Measurements from ENCODE around the gene TECPR2. TPM values are rescaled to one million over a fixed set of nuclear protein-coding genes. Genes with fewer than 3 reads are reported as not detected.
"Not testable (repeated sequence)": the region's sequence is repeated elsewhere in the genome, so short reads cannot be mapped to it uniquely, and the experiment has no call there.

TECPR2 gene
- total and polyA plus RNA-seq, 5 experiments from 2014 or later: 3.3 to 11.8 (median 5.4) TPM

- Mint-ChIP-seq H3K27ac (no peak overlapping the region), H3K36me3 (no peaks in the 10 kb centered on the region), H3K9me3 (peaks cover 0 to 2% (median 0%) of the 10 kb centered on the region in 9 donors), H3K27me3 (peaks cover 0 to 3% (median 2%) of the 10 kb centered on the region in 5 donors), H3K4me3 (peak overlapping the region in 8 of 10 donors; percentile 2 to 92 (median 32)), H3K4me1 (peaks cover 7 to 21% (median 19%) of the 10 kb centered on the region in 4 donors)
- ATAC-seq (no peak), DNase-seq (no peak)
- POLR2A ChIA-PET: interaction anchor here (0.6 to 0.8 kb wide), 2 partner anchors 12 to 281 kb away, joined by 3 read pairs; no protein-coding TSS in a partner anchor
Observed at GRCh38 chr14:102511538-102511937, 148.8 kb downstream of the TECPR2 start.

GRCh38 chr14:102512793-102513300 is 150.1 kb downstream of the TECPR2 start:
- peaks cover 8 to 22% (median 19%) of the 10 kb centered on the region in 4 donors for H3K4me1 Mint-ChIP-seq
- no peak overlapping the region for H3K27ac Mint-ChIP-seq
- ATAC-seq: no peak
- DNase-seq: no peak
- H3K27me3 Mint-ChIP-seq: peaks cover 0 to 3% (median 2%) of the 10 kb centered on the region in 5 donors
- H3K36me3 Mint-ChIP-seq: no peaks in the 10 kb centered on the region
- H3K9me3 Mint-ChIP-seq: peaks cover 0 to 2% (median 0%) of the 10 kb centered on the region in 9 donors
- POLR2A ChIA-PET: interaction anchor here (0.6 kb wide), 1 partner anchor 200 kb away, joined by 3 read pairs; no protein-coding TSS in a partner anchor
- H3K4me3 Mint-ChIP-seq: no peak overlapping the region

- POLR2A ChIA-PET: no interaction called here
Observed at GRCh38 chr14:102513899-102514772, 151.4 kb downstream of the TECPR2 start.

GRCh38 chr14:102514987-102515733 is 152.4 kb downstream of the TECPR2 start:
- no peaks in the 10 kb centered on the region for H3K9me3 Mint-ChIP-seq
- no peaks in the 10 kb centered on the region for H3K36me3 Mint-ChIP-seq
- ATAC-seq (no peak), DNase-seq (no peak)
- peak overlapping the region in 2 of 10 donors; percentile 12 to 26 for H3K4me3 Mint-ChIP-seq
- peaks cover 8 to 21% (median 17%) of the 10 kb centered on the region in 4 donors for H3K4me1 Mint-ChIP-seq
- H3K27ac Mint-ChIP-seq: no peak overlapping the region
- POLR2A ChIA-PET: interaction anchor here (0.7 kb wide), 1 partner anchor 72 kb away, joined by 6 read pairs; no protein-coding TSS in a partner anchor
- H3K27me3 Mint-ChIP-seq: peaks cover 0 to 3% (median 2%) of the 10 kb centered on the region in 5 donors

More at GRCh38 chr14:102513899-102514772, 151.4 kb downstream of the TECPR2 start:
- Mint-ChIP-seq H3K4me3 (no peak overlapping the region), H3K9me3 (no peaks in the 10 kb centered on the region), H3K4me1 (peaks cover 8 to 22% (median 18%) of the 10 kb centered on the region in 4 donors), H3K36me3 (no peaks in the 10 kb centered on the region), H3K27me3 (peaks cover 0 to 3% (median 2%) of the 10 kb centered on the region in 5 donors), H3K27ac (no peak overlapping the region)
- ATAC-seq (no peak), DNase-seq (no peak)

GRCh38 chr14:102516531-102517391 is 154.0 kb downstream of the TECPR2 start:
- H3K36me3 Mint-ChIP-seq: no peaks in the 10 kb centered on the region
- H3K9me3 Mint-ChIP-seq: no peaks in the 10 kb centered on the region
- H3K4me1 Mint-ChIP-seq: peaks cover 4 to 6% (median 5%) of the 10 kb centered on the region in 4 donors
- H3K27ac Mint-ChIP-seq: peak overlapping the region in 5 of 10 donors; percentile 47 to 82 (median 77)
- peak overlapping the region; percentile 74 to 88 (median 83) for H3K4me3 Mint-ChIP-seq
- ATAC-seq (peak; percentile 86 to 91), DNase-seq (peak; percentile 33 to 72 (median 66))
- POLR2A ChIA-PET: interaction anchor here (0.8 kb wide), 1 partner anchor 197 kb away, joined by 3 read pairs; the partner anchor contains the start of gene ZNF839
- H3K27me3 Mint-ChIP-seq: peaks cover 0 to 3% (median 2%) of the 10 kb centered on the region in 5 donors

GRCh38 chr14:102517392-102518062 is 154.8 kb downstream of the TECPR2 start:
- DNase-seq: no peak
- Mint-ChIP-seq H3K27ac (peak overlapping the region in 5 of 10 donors; percentile 40 to 83 (median 63)), H3K4me3 (peak overlapping the region; percentile 55 to 87 (median 72)), H3K9me3 (no peaks in the 10 kb centered on the region), H3K27me3 (peaks cover 0 to 3% (median 2%) of the 10 kb centered on the region in 5 donors), H3K4me1 (peaks cover 4 to 5% (median 5%) of the 10 kb centered on the region in 4 donors), H3K36me3 (no peaks in the 10 kb centered on the region)
- ATAC-seq: peak; percentile 18 to 29
- POLR2A ChIA-PET: no interaction called here

GRCh38 chr14:102518063-102518648 is 155.4 kb downstream of the TECPR2 start:
- H3K4me1 Mint-ChIP-seq: peaks cover 7 to 11% (median 9%) of the 10 kb centered on the region in 4 donors
- POLR2A ChIA-PET: no interaction called here
- H3K27me3 Mint-ChIP-seq: peaks cover 0 to 3% (median 2%) of the 10 kb centered on the region in 5 donors
- ATAC-seq: no peak
- peak overlapping the region in 1 of 10 donors; percentile 83 for H3K27ac Mint-ChIP-seq
- peak overlapping the region in 9 of 10 donors; percentile 36 to 80 (median 70) for H3K4me3 Mint-ChIP-seq
- no peak for DNase-seq
- no peaks in the 10 kb centered on the region for H3K36me3 Mint-ChIP-seq
- H3K9me3 Mint-ChIP-seq: no peaks in the 10 kb centered on the region

- H3K4me1 Mint-ChIP-seq: peaks cover 12 to 26% (median 22%) of the 10 kb centered on the region in 4 donors
Observed at GRCh38 chr14:102519709-102520108, 157.0 kb downstream of the TECPR2 start.

GRCh38 chr14:102523200-102523568 is 160.4 kb downstream of the TECPR2 start:
- no peaks in the 10 kb centered on the region for H3K27me3 Mint-ChIP-seq
- H3K4me1 Mint-ChIP-seq: peaks cover 19 to 36% (median 32%) of the 10 kb centered on the region in 4 donors
- no peaks in the 10 kb centered on the region for H3K9me3 Mint-ChIP-seq
- peak overlapping the region; percentile 57 to 98 (median 77) for H3K4me3 Mint-ChIP-seq
- ATAC-seq (no peak), DNase-seq (no peak)
- H3K36me3 Mint-ChIP-seq: no peaks in the 10 kb centered on the region
- H3K27ac Mint-ChIP-seq: peak overlapping the region in 8 of 10 donors; percentile 39 to 92 (median 57)
- POLR2A ChIA-PET: interaction anchor here (0.6 to 1.3 kb wide), 4 partner anchors 12 to 343 kb away, joined by 3 read pairs; partner anchors contain the start of gene ANKRD9

More at GRCh38 chr14:102519709-102520108, 157.0 kb downstream of the TECPR2 start:
- peak overlapping the region in 2 of 10 donors; percentile 22 to 29 for H3K4me3 Mint-ChIP-seq
- H3K36me3 Mint-ChIP-seq, ATAC-seq, H3K9me3 Mint-ChIP-seq, H3K27ac Mint-ChIP-seq, H3K27me3 Mint-ChIP-seq, DNase-seq: not testable (repeated sequence)
- POLR2A ChIA-PET: interaction anchor here (0.6 kb wide), 1 partner anchor 573 kb away, joined by 4 read pairs; no protein-coding TSS in a partner anchor

GRCh38 chr14:102523569-102524450 is 161.1 kb downstream of the TECPR2 start:
- Mint-ChIP-seq H3K4me3 (peak overlapping the region; percentile 62 to 98 (median 82)), H3K27me3 (no peaks in the 10 kb centered on the region), H3K36me3 (no peaks in the 10 kb centered on the region), H3K9me3 (no peaks in the 10 kb centered on the region), H3K4me1 (peaks cover 19 to 36% (median 32%) of the 10 kb centered on the region in 4 donors), H3K27ac (peak overlapping the region in 8 of 10 donors; percentile 24 to 92 (median 54))
- DNase-seq: no peak
- ATAC-seq: peak in 1 of 2 donors; percentile 4
- POLR2A ChIA-PET: interaction anchor here (0.6 to 1.5 kb wide), 6 partner anchors 12 to 100 kb away, joined by 3 to 4 read pairs (median 3); partner anchors contain the start of gene ANKRD9

All from naive thymus-derived CD8-positive, alpha-beta T cell (primary cell).